ENCODE measurements around the gene DNAJC1. TPM values are rescaled to one million over a fixed set of nuclear protein-coding genes. Genes with fewer than 3 reads are reported as not detected.
A peak's percentile ranks its signal among the peaks of the same experiment; 100 is the strongest.

DNAJC1 gene
- total and polyA plus RNA-seq, 10 of the 15 experiments (the other 5 are each of a cell fraction or from before 2014, with no cell fraction given): 2.5 to 39.3 (median 20.4) TPM

DNA sequence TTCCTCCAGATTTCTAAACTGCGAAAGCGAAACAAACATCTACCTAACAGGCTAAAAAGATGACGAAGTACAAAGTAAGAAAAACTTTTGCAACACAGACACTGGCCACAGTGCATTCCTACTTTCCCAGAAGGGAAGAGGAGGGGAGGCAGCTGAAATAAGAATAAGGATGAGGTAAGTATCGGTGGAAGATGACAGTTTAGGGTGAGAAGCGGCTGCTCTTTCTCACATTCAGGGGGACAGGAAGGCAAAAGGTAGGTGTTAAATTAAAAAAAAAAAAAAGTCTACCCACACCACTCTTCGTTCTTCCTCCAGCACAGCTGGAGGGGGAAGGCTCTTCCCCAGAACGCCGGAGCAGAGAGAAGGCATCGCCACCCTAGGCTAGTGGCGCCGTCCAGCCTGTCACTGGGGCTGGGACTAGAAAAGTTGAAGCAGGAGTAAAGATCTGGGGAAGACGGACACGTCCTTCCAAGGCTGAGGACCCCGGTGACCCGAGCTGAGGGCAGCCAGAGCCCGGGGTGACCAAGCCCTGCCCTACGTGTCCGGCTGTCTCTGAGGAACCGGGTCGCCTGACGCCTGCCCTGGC, 846 bp downstream of the DNAJC1 start:
- in situ Hi-C loops (cut with MboI): loop anchor here (10.0 kb wide), 1 partner anchor 432 kb away; no protein-coding TSS in a partner anchor

More for the DNA sequence above, 846 bp downstream of the DNAJC1 start:
- TF ChIP-seq NBN (IDR thresholded peaks at IDR 0.05) (peak; percentile 68; the same call in 1 of the 2 replicates), ZNF622 (IDR thresholded peaks at IDR 0.05) (no peak), HDGF (IDR thresholded peaks at IDR 0.05) (0 out of 2 replicates have a peak, but pooled peaks have one; percentile 17), MEF2B (IDR thresholded peaks at IDR 0.05; ENCODE audit: partially characterized antibody, poor library complexity, severe bottlenecking) (no peak), ZNF384 (IDR thresholded peaks at IDR 0.05; ENCODE audit: borderline replicate concordance, low read depth, low read length) (peak; percentile 79), SMAD5 (IDR thresholded peaks at IDR 0.05; ENCODE audit: low read depth) (no peak), MTA2 (IDR thresholded peaks at IDR 0.05; ENCODE audit: low read depth) (0 out of 2 replicates have a peak, but pooled peaks have one; percentile 27), MLLT1 (IDR thresholded peaks at IDR 0.05) (0 out of 2 replicates have a peak, but pooled peaks have one; percentile 22), ATF7 (IDR thresholded peaks at IDR 0.05; ENCODE audit: low read depth) (peak; percentile 72), RELB (IDR thresholded peaks at IDR 0.05; ENCODE audit: low read depth) (peak; percentile 49; the same call in 1 of the 2 replicates), CREB1 (IDR thresholded peaks at IDR 0.05; ENCODE audit: low read depth) (0 out of 2 replicates have a peak, but pooled peaks have one; percentile 32), IKZF2 (IDR thresholded peaks at IDR 0.05) (peak in 1 of 2 experiments; percentile 33; a peak in 2 of 4 replicates)
- TF ChIP-seq, protein P1, sequence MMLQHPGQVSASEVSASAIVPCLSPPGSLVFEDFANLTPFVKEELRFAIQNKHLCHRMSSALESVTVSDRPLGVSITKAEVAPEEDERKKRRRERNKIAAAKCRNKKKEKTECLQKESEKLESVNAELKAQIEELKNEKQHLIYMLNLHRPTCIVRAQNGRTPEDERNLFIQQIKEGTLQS (IDR thresholded peaks at IDR 0.05; ENCODE audit: borderline replicate concordance, extremely low read depth, low read depth, low read length): no peak
- Histone ChIP-seq H3K4me2 (ENCODE audit: control insufficient read depth, insufficient read depth) (peak overlapping the region; percentile 85), H2AFZ (ENCODE audit: control insufficient read depth, low read depth, low read length) (peak overlapping the region; percentile 59), H3K9ac (ENCODE audit: control insufficient read depth, insufficient read depth, low read length) (peak overlapping the region; percentile 63), H4K20me1 (ENCODE audit: control insufficient read depth, insufficient read depth) (no peaks in the 10 kb centered on the region), H3K27ac (ENCODE audit: control insufficient read depth, insufficient read depth) (peak overlapping the region; percentile 91), H3K27me3 (replicated peaks in 1 of 2; ENCODE audit: control insufficient read depth in 2 of 2, insufficient read depth in 2 of 2, low read length in 1 of 2) (no peaks in the 10 kb centered on the region), H3K9me3 (replicated peaks; ENCODE audit: control insufficient read depth, insufficient read depth, low read length) (no peaks in the 10 kb centered on the region), H3K4me3 (peak overlapping the region; percentile 78), H3K79me2 (ENCODE audit: control insufficient read depth, insufficient read depth, low read length) (peaks cover 31% of the 10 kb centered on the region), H3K36me3 (ENCODE audit: control insufficient read depth in 2 of 2, insufficient read depth in 2 of 2, low read length in 1 of 2) (no peaks in the 10 kb centered on the region), H3K4me1 (ENCODE audit: control insufficient read depth, insufficient read depth, low read length) (peaks cover 16% of the 10 kb centered on the region)
- ChIA-PET SMC1A (ENCODE audit: uncharacterized antibody, unreplicated experiment) (interaction anchor here (2.4 to 4.8 kb wide), 3 partner anchors 9 to 23 kb away, joined by 5 to 39 read pairs (median 13); no protein-coding TSS in a partner anchor), POLR2A (interaction anchor here (0.7 to 2.5 kb wide), 11 partner anchors 9 to 946 kb away, joined by 3 to 10 read pairs (median 4); partner anchors contain the start of gene COMMD3), CTCF (interaction anchor here (0.7 to 3.2 kb wide), 9 partner anchors 9 to 987 kb away, joined by 3 to 29 read pairs (median 4); partner anchors contain the start of gene COMMD3), RAD21 (ENCODE audit: unreplicated experiment) (interaction anchor here (0.7 to 3.0 kb wide), 7 partner anchors 9 to 987 kb away, joined by 3 to 22 read pairs (median 3); no protein-coding TSS in a partner anchor)
- no TSS peak for BruUV-seq (replicated peaks)
- intact Hi-C loops (cut with micrococcal nuclease; ENCODE audit: unreplicated experiment): loop anchor here (5.0 kb wide), 5 partner anchors 225 to 435 kb away; partner anchors contain the start of gene BMI1
- FAIRE-seq: no peak
- DNase-seq (ENCODE audit: low read depth, low spot score): no peak
- 3% methylated on average over 21 of the region's 21 CpGs for WGBS (ENCODE audit: insufficient coverage, insufficient replicate concordance, low lambda C conversion rate, missing lambda C conversion rate)
- ATAC-seq: peak; percentile 32

All from GM12878 (cell line).